GM19099 (cell line): ENCODE data around the gene ZSCAN25.

Experiments
- POLR2A ChIP-seq: IDR thresholded peaks from 3 replicates; pipeline ENCODE4 v1.6.1; 2011; ENCODE audit warnings: low read depth; ENCODE audit not compliant: insufficient read length; ENCODE audit errors: extremely low read depth

Gene ZSCAN25

DNA sequence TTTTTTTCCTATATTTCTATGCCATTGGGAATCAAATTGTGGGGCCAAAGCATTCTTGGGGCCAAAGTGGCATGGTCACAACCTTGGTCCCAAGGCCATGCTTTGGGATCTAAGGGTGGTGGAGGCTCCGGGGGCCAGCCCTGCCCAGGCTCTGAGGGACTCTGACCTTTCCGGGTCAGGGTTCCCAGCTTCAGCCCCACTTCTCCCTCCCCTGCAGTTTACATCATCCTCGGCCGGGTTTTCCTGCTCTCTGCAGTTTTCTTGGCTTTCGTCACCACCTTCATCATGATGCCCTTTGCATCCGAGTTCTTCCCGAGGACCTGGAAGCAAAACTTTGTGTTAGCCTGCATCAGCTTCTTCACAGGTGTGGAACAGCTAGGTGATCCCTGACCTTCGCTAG, 10.2 kb upstream of the ZSCAN25 start:
- no peak for TF ChIP-seq POLR2A

DNA sequence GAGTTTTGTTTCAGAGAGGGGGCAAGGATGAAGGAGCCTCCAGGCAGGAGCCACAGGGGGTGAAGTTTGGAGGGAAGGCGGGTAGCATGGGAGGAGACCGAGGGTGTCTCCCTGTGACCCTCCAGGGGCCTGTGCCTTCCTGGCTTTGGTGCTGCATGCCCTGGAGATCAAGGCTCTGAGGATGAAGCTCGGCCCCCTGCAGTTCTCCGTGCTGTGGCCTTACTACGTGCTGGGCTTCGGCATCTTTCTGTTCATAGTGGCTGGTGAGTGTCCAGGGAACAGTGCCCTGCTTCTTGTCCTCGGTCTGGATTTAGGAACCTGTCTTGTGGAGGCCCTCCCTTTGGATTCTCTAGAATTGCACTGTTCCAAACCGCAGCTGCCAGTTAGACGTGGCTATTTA, 9.2 kb upstream of the ZSCAN25 start:
- no peak for TF ChIP-seq POLR2A

DNA sequence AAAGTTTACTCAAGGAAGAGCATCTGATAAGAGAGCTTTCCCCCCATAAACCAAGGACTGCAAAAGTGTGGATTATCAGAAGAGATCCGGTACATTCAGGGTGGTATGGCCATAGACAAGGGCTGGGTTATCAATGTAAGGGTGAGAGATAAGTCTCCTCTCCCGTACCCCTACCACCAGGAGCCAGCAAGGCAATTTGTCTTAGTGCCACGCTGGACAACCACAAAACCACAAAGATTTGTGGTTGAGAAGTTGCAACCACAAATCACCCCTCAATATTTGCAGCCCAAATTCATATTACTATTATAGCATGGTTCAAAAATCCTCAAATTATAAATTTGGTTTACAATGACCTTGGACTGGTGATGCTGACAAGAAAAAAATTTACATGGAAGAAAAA, 2.3 kb upstream of the ZSCAN25 start:
- TF ChIP-seq POLR2A = no peak

DNA sequence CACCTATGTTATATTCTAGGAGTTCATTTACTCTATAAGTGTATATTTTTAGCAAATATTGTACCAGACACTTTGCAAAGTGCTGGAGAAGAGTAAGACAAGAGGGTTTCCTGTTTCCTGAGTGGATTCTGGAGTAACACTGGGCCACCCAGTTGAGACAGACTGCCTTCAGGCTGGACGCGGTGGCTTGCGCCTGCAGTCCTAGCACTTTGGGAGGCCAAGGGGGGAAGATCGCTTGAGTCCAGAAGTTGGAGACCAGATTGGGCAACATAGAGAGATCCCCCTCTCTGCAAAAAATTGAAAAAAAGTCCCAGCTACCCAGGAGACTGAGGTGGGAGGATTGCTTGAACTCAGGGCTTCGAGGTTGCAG, 772 bp upstream of the ZSCAN25 start:
- no peak for TF ChIP-seq POLR2A

DNA sequence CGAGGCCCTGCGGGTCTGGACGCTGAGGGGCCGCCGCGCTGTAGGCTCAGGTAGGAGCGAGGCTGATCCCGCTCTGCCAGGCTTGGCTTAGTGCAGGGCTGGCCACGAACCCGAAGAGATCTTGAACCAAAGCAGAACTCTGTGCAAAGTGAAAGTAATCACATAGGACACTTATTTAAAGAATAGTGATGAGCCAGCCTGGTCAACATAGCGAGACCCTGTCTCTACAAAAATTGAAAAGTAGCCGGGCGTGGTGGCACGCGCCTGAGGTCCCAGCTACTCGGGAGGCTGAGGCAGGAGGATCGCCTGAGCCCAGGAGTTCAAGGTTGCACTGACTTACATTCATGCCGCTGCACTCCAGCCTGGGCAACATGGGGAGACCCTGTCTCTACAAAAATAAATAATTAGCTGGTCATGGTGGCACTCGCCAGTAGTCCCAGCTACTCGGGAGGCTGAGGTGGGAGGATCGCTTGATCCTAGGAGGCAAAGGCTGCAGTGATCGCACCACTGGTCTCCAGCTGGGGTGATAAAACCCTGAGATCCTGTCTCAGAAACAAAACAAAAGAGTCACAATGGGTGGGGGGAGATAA, 541 bp downstream of the ZSCAN25 start:
- TF ChIP-seq POLR2A = no peak

DNA sequence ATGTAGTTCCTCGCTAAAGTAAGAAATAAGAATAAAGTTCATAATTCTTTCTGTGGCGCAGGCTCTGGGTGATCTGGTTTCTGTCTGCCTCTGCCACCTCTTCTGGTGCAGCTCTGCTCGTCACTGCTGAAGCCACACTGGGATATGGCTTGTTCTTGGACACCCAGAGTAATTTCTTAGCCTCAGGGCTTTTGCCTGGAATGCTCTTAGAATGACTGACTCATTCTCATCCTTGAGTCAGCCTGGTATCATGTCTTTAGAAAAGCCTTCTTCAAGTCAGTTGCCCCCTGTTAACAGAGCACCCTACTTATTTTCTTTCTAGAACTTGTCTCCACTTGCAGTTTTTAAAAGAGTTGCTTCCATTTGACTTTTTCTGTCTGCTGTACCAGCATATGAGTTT, 2.0 kb downstream of the ZSCAN25 start:
- no peak for TF ChIP-seq POLR2A

DNA sequence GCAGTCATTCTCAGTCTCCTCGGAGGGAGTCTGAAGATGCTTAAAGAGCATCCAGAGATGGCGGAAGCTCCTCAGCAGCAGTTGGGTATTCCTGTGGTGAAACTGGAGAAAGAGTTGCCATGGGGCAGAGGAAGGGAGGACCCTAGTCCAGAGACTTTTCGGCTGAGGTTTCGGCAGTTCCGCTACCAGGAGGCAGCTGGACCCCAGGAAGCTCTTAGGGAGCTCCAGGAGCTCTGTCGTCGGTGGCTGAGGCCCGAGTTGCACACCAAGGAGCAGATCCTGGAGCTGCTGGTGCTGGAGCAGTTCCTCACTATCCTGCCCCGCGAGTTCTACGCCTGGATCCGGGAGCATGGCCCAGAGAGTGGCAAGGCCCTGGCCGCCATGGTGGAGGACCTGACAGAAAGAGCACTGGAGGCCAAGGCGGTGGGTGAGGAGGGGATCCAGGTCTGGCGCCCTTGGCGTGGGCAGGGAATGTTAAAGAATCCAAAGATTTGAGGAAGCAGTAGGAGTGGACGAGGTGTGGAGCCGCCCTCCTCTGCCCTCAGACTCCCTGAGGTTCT, 2.9 kb downstream of the ZSCAN25 start:
- TF ChIP-seq POLR2A = no peak

DNA sequence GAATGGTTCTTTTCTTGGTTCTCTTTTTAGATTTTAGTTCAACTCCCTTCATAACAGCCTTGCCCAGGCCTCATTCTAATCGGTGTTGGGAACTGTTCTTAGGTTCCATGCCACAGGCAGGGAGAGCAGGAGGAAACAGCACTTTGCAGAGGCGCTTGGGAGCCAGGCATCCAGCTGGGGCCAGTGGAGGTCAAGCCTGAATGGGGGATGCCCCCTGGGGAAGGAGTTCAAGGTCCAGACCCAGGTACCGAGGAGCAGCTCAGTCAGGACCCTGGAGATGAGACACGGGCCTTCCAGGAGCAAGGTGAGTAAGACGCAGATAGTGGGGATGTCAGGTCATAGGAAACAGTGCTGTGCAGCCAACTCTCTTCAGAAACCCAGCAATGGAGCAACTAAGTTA, 4.5 kb downstream of the ZSCAN25 start:
- TF ChIP-seq POLR2A = no peak

DNA sequence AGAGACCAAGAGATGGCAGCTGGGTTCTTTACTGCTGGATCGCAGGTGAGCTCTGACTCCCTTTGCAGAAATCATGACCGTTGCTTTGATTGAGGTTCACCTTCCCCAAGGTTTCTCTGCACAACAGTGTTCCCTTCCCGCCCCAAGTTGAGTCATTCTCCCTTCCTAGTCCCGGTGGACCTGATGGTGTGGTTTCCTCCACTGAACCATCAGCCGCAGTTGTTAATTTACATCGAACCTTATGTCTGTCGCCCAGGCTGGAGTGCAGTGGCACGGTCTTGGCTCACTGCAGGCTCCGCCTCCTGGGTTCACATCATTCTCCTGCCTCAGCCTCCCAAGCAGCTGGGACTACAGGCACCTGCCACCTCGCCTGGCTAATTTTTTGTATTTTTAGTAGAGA, 5.8 kb downstream of the ZSCAN25 start:
- no peak for TF ChIP-seq POLR2A

DNA sequence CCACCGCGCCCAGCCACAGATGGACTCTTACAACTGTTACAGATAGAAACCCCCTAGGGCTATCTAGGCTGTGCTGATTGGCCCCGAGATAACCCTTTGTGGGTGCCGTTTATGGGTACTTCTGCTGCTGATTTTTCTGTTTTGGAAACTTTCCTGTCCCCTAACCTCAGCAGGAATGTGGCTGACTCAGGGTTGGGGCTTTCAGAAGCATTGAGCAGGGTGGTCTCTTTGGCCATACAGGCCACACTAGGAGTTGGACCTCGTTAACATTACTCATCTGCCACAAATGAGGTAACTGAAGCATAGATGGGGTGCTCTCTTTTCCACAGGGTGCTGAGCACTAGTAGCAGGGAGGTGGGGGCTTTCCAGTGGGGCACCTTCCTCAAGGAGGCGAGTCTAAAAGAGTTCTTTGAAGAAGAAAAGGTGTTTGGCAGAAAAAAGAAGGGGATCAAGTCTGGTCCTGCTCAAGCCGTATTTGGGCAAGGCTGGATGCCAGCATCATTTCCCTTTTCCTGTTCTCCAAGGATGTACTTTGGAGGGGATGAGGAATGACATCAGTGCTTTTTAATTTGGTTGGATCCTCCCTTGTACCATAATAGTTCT, 6.4 kb downstream of the ZSCAN25 start:
- TF ChIP-seq POLR2A = no peak

DNA sequence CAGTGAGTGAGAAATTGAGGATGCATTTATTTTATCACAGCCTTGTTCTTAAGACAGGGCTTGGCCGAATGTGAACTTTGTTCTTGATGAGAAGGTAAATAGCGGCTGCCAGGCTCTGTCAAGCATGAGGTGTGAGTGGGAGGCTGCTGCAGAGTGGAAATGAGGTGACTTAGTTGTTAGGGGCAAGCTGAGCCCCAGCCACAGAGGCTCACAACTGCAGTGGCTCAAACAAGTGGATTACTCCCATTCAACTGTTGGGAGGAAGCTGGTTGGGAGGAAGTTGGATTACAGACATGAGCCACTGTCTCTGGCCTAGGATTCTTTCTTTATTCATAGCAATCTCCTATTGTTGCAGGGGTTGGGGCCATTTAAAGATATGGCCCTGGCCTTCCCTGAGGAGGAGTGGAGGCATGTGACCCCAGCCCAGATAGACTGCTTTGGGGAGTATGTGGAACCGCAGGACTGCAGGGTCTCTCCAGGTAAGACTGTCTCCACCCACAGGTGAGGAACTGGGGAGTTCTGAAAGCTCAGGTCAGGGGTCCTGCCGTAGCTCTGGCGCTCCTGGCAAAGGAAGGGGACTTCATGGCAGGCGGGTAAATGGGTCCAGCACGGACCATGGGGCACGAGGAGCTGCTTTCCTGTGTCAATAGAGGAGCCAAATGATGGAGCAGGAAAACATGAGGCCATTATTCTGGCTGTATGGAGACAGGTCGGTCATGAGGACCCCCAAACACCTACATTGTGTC, 7.1 kb downstream of the ZSCAN25 start:
- TF ChIP-seq POLR2A = no peak

DNA sequence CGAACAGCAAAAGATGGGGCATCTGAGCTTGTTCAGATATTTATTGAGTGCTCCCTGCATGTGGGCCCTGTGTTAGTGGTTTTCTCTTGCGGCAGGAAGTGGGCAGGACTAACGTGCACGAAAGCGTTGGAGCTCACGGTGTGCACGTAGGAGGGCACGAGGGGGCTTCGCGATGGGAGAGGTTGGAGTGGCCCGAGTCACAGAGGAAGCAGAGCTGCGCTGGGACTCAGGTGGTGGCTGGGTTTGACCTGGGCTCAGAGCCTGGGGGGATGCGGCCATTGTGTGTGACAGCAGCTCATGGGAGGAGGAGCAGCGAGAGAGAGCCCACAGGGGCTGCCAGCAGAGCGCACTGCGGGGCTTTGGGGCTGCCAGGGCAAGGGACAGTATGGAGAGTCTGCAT, 7.7 kb downstream of the ZSCAN25 start:
- no peak for TF ChIP-seq POLR2A

DNA sequence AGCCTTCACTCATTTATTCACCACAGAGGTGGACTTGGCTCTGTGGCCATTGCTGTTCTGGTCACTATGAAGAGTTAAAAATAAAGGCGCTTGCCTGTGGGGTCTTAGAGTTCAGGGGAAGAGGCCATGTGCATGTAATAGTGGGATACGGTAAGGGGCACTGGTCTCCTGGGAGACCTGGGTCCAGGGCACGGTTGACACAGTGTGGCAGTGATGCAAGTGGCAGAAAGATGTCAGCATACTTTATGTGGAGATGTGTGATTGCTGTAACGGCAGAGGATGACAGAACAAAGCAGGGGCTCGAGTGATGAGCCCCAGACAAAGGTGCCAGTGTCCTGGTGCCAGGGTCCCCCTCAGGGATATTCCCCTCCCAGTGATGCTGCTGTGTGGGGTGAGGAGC, 8.6 kb downstream of the ZSCAN25 start:
- TF ChIP-seq POLR2A = no peak

DNA sequence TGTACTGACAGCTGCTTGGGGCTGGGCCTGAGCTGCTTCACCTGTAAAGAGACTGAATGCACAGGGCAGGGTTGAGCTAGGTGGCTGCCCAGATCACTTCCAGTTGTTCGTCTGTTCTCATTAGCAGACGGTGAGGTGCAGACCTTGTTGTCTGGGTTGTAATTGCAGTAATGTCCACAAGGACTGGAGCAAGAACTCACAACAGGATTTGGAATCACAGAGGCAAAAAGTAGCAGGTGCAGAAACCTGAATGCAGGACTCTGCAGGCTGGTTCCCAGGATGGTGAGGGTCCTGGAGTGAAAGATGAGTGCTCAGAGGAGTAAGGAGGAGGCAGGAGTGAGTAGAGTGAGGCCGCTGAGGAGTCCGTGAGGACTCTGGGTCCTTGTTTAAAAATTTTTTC, 9.2 kb downstream of the ZSCAN25 start:
- TF ChIP-seq POLR2A = no peak

DNA sequence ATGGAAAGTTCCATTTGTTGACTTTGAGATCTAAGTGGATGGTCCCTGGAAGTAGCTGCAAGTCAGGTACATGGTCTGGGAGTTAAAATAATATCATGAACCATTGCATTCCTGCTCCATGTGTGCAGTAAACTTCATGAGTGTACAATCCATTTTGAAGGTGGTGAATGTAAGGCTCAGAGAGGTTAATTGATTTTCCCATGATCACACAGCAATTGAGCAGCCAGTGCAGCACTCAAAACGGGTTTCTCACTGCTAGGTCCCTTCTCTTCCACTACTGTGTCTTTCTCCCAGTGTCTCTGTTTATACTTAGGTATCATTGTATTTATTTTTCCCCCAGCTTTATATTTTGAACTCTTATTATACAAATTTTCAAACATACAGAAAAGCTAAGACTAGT, 9.9 kb downstream of the ZSCAN25 start:
- TF ChIP-seq POLR2A = no peak

DNA sequence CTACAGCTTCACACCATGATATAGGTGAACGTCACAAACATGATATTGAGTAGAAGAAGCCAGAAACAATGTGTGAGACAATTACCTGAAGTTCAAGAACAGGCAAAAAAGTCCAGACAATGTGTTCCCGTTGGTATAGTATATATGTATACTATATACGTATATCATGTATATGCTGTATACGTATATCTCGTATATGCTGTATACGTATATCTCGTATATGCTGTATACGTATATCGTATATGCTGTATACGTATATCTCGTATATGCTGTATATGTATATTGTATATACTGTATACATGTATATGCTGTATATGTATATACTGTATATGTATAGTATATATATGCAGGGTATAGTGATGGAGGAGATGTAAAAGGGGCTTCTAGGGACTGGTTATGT, 10.8 kb downstream of the ZSCAN25 start:
- TF ChIP-seq POLR2A = no peak
